HCT116 (cell line): ENCODE measurements around the gene KRT17. TPM values are rescaled to one million over a fixed set of nuclear protein-coding genes. Genes with fewer than 3 reads are reported as not detected.

Experiments used
- ATAC-seq: fragments of 200-7000 bp; cut with Tn5 transposase; 2 replicates; pipeline ENCODE4 v1.9.1; 2020; ENCODE audit warnings: mild to moderate bottlenecking, moderate library complexity
- BruUV-seq: library from RNA; stranded (reverse); fragments of 400-500 nt; replicated peaks from 2 replicates; lab custom pipeline; 2021; lab: Mats Ljungman, UMichigan
- CTCF ChIA-PET: fragments of 300-600 bp; sonication (Branson Sonifier 250); formaldehyde crosslinking; loops from one replicate; lab custom pipeline; 2021; ENCODE audit warnings: antibody characterized with exemption; lab: Charles Lee
- POLR2A ChIA-PET: fragments of 300-600, 350-600 bp; sonication (Branson Sonifier 250); formaldehyde crosslinking; loops from one replicate; lab custom pipeline; 2021; ENCODE audit warnings: antibody characterized with exemption; lab: Charles Lee
- RAD21 ChIA-PET, 2 experiments: fragments of 300-600 bp; sonication (Branson Sonifier 250); formaldehyde crosslinking; loops; one replicate each; lab custom pipeline; 2023; ENCODE audit warnings: low total read pairs in 2 of 2; ENCODE audit not compliant: uncharacterized antibody in 2 of 2, unreplicated experiment in 2 of 2, low non-redundant PET in 1 of 2; lab: Charles Lee
- DNase-seq: peaks from one replicate; pipeline ENCODE4 v3.0.0-alpha.2; 2010; ENCODE audit warnings: low read depth, low spot score
- H2AFZ ChIP-seq: fragments of 200-600 bp; shearing (Covaris generic), sonication (generic); 2 replicates; pipeline ENCODE4 v1.6.1; 2017; ENCODE audit warnings: low read depth, mixed run types, mixed read lengths, antibody characterized with exemption, low read length; ENCODE audit not compliant: poor library complexity, severe bottlenecking
- H3K27ac ChIP-seq: 2 replicates; pipeline ENCODE4 v1.5.1; 2012; ENCODE audit warnings: low read depth, low read length
- H3K27me3 ChIP-seq: fragments of 200-600 bp; sonication (generic); 2 replicates; pipeline ENCODE4 v1.6.1; 2016; ENCODE audit warnings: mixed run types, low read length, mixed read lengths; ENCODE audit not compliant: insufficient read depth
- H3K36me3 ChIP-seq, 2 experiments: fragments of 200-500 bp in 1 of 2; fragments of 200-600 bp in 1 of 2; sonication (Bioruptor generic) in 1 of 2; sonication (generic) in 1 of 2; 2 replicates each; pipeline versions ENCODE4 v1.5.1 to v1.6.1; 2014 to 2016; ENCODE audit warnings: low read length in 2 of 2, inconsistent platforms in 1 of 2, mixed read lengths in 1 of 2, mixed run types in 1 of 2; ENCODE audit not compliant: insufficient read depth in 2 of 2, control insufficient read depth in 1 of 2
- H3K4me1 ChIP-seq, 2 experiments: fragments of 200-600 bp in 1 of 2; sonication (generic) in 1 of 2; 2 replicates each; pipeline versions ENCODE4 v1.5.1 to v1.6.1; 2012 to 2017; ENCODE audit warnings: low read length in 2 of 2, inconsistent platforms in 1 of 2, mild to moderate bottlenecking in 1 of 2, mixed read lengths in 1 of 2, mixed run types in 1 of 2, moderate library complexity in 1 of 2; ENCODE audit not compliant: insufficient read depth in 2 of 2, control insufficient read depth in 1 of 2
- H3K4me2 ChIP-seq: fragments of 200-600 bp; sonication (generic); 2 replicates; pipeline ENCODE4 v1.6.1; 2017; ENCODE audit warnings: mixed run types, low read length, mixed read lengths
- H3K4me3 ChIP-seq, 2 experiments: fragments of 200-600 bp in 1 of 2; sonication (generic) in 1 of 2; replicated peaks in 1 of 2; 2 replicates each; pipeline ENCODE4 v1.5.1; 2011 to 2016; ENCODE audit warnings: low read length in 2 of 2, control low read depth in 1 of 2, low read depth in 1 of 2, mild to moderate bottlenecking in 1 of 2, mixed read lengths in 1 of 2, mixed run types in 1 of 2
- H3K79me2 ChIP-seq: fragments of 200-600 bp; sonication (generic); 2 replicates; pipeline ENCODE4 v1.6.1; 2017; ENCODE audit warnings: mild to moderate bottlenecking, mixed run types, low read length, moderate library complexity, mixed read lengths; ENCODE audit not compliant: insufficient read depth
- H3K9ac ChIP-seq: fragments of 200-600 bp; sonication (generic); 2 replicates; pipeline ENCODE4 v1.6.1; 2016; ENCODE audit warnings: low read length, mixed read lengths
- H3K9me2 ChIP-seq: fragments of 200-600 bp; sonication (generic), shearing (Covaris generic); 2 replicates; pipeline ENCODE4 v1.6.1; 2017; ENCODE audit warnings: mixed run types, mild to moderate bottlenecking, moderate library complexity; ENCODE audit not compliant: insufficient read depth
- H3K9me3 ChIP-seq, 2 experiments: fragments of 200-500 bp in 1 of 2; fragments of 200-600 bp in 1 of 2; sonication (Bioruptor generic) in 1 of 2; sonication (generic) in 1 of 2; 2 replicates each; pipeline ENCODE4 v1.6.1; 2014 to 2017; ENCODE audit warnings: low read length in 2 of 2, mixed read lengths in 2 of 2, inconsistent platforms in 1 of 2, low read depth in 1 of 2, mild to moderate bottlenecking in 1 of 2, mixed run types in 1 of 2, moderate library complexity in 1 of 2; ENCODE audit not compliant: control insufficient read depth in 1 of 2, insufficient read depth in 1 of 2
- H4K20me1 ChIP-seq: fragments of 200-600 bp; sonication (generic), shearing (Covaris generic); 2 replicates; pipeline ENCODE4 v1.6.1; 2017; ENCODE audit warnings: mixed run types, mild to moderate bottlenecking, moderate library complexity; ENCODE audit not compliant: insufficient read depth
- ATF3 ChIP-seq: IDR thresholded peaks from 2 replicates; pipeline ENCODE4 v1.6.1; 2012
- CEBPB ChIP-seq: IDR thresholded peaks from 2 replicates; pipeline ENCODE4 v1.6.1; 2012; ENCODE audit warnings: low read depth
- CTCF ChIP-seq, 3 experiments: fragments of 200-600 bp in 1 of 3; sonication (generic) in 1 of 3; IDR thresholded peaks in 2 of 3; conservative IDR thresholded peaks in 1 of 3; 2 replicates each; pipeline ENCODE4 v1.5.1; 2012 to 2017; ENCODE audit warnings: low read depth in 2 of 3, low read length in 2 of 3, antibody characterized with exemption in 1 of 3, borderline replicate concordance in 1 of 3, control low read depth in 1 of 3, mild to moderate bottlenecking in 1 of 3, mixed read lengths in 1 of 3, mixed run types in 1 of 3, moderate library complexity in 1 of 3; ENCODE audit not compliant: insufficient read depth in 1 of 3
- EZH2phosphoT487 ChIP-seq: fragments of 200-600 bp; IDR thresholded peaks from 2 replicates; pipeline ENCODE4 v1.6.1; 2018; ENCODE audit warnings: antibody characterized with exemption, borderline replicate concordance
- MAX ChIP-seq: IDR thresholded peaks from 2 replicates; pipeline ENCODE4 v1.6.1; 2012
- SRF ChIP-seq: IDR thresholded peaks from 2 replicates; pipeline ENCODE4 v1.6.1; 2012; ENCODE audit warnings: low read depth
- YY1 ChIP-seq: IDR thresholded peaks from 2 replicates; pipeline ENCODE4 v1.6.1; 2011; ENCODE audit warnings: low read length, low read depth, moderate library complexity, mild to moderate bottlenecking; ENCODE audit not compliant: insufficient replicate concordance; ENCODE audit errors: extremely low read depth
- ZFX ChIP-seq: fragments of 450-650 bp; IDR thresholded peaks from 2 replicates; pipeline ENCODE4 v1.6.1; 2017
- intact Hi-C: fragments of 100-400 bp; cut with micrococcal nuclease; formaldehyde crosslinking; loops from 2 replicates; pipeline ENCODE4 v1.10.0; 2022
- total RNA-seq: library from RNA; stranded (reverse); gene quantifications from one replicate; pipeline ENCODE4 v1.2.1, GENCODE V29; 2021; ENCODE audit not compliant: unreplicated experiment

Gene KRT17
- total RNA-seq, 1 experiment from 2014 or later: not detected

- no peaks in the 10 kb centered on the region for H4K20me1 ChIP-seq
- H3K36me3 ChIP-seq: no peaks in the 10 kb centered on the region
- ATAC-seq (no peak), DNase-seq (no peak)
- no peak overlapping the region for H3K4me3 ChIP-seq
- POLR2A ChIA-PET: no interaction called here
- no peaks in the 10 kb centered on the region for H3K27me3 ChIP-seq
- H3K27ac ChIP-seq: no peak overlapping the region
- no peaks in the 10 kb centered on the region for H3K9me3 ChIP-seq
- H2AFZ ChIP-seq: no peak overlapping the region
- RAD21 ChIA-PET: no interaction called here
- no TSS peak for BruUV-seq
- no peak overlapping the region for H3K9ac ChIP-seq
- H3K79me2 ChIP-seq: no peaks in the 10 kb centered on the region
- CTCF ChIA-PET: no interaction called here
- TF ChIP-seq ZFX (no peak), EZH2phosphoT487 (no peak), YY1 (no peak)
- TF ChIP-seq, all 23 proteins: peak for 0
- intact Hi-C loops: no loop called here
- no peaks in the 10 kb centered on the region for H3K9me2 ChIP-seq
- H3K4me1 ChIP-seq: no peaks in the 10 kb centered on the region
- no peak overlapping the region for H3K4me2 ChIP-seq
Observed at GRCh38 chr17:41638941-41639340, 14.6 kb upstream of the KRT17 start.

- H3K9me2 ChIP-seq: no peaks in the 10 kb centered on the region
- no peak for TF ChIP-seq ATF3
- no peak for TF ChIP-seq CEBPB
- no peak for TF ChIP-seq CTCF (IDR thresholded peaks at IDR 0.05 in 2 of 3, conservative IDR thresholded peaks at IDR 0.05 in 1 of 3; ENCODE audit: borderline replicate concordance in 1 of 3, insufficient read depth in 1 of 3, low read depth in 2 of 3, low read length in 2 of 3)
- TF ChIP-seq EZH2phosphoT487: no peak
- no peak for TF ChIP-seq SRF
- TF ChIP-seq MAX: no peak
- no peak for TF ChIP-seq YY1
- H3K4me1 ChIP-seq: no peaks in the 10 kb centered on the region
- BruUV-seq: no TSS peak
- no peaks in the 10 kb centered on the region for H3K27me3 ChIP-seq
- no peaks in the 10 kb centered on the region for H3K9me3 ChIP-seq
- intact Hi-C loops: no loop called here
- no peaks in the 10 kb centered on the region for H3K79me2 ChIP-seq
- H2AFZ ChIP-seq: no peak overlapping the region
- ChIA-PET CTCF (no interaction called here), RAD21 (no interaction called here), POLR2A (no interaction called here)
- no peak overlapping the region for H3K27ac ChIP-seq
- H3K36me3 ChIP-seq: no peaks in the 10 kb centered on the region
- no peak for DNase-seq
- no peak overlapping the region for H3K4me2 ChIP-seq
- no peak overlapping the region for H3K9ac ChIP-seq
- ATAC-seq: no peak
- no peaks in the 10 kb centered on the region for H4K20me1 ChIP-seq
- no peak overlapping the region for H3K4me3 ChIP-seq
Observed at GRCh38 chr17:41638194-41638593, 13.8 kb upstream of the KRT17 start.
